NCI-H2171 (cell line): ENCODE data around the gene FBXO2.
"Not testable (repeated sequence)": the region's sequence is repeated elsewhere in the genome, so short reads cannot be mapped to it uniquely, and the experiment has no call there.

Source experiments
- DNase-seq: peaks from one replicate; lab custom pipeline; 2025; lab: John Stamatoyannopoulos, UW

The FBXO2 gene

DNA sequence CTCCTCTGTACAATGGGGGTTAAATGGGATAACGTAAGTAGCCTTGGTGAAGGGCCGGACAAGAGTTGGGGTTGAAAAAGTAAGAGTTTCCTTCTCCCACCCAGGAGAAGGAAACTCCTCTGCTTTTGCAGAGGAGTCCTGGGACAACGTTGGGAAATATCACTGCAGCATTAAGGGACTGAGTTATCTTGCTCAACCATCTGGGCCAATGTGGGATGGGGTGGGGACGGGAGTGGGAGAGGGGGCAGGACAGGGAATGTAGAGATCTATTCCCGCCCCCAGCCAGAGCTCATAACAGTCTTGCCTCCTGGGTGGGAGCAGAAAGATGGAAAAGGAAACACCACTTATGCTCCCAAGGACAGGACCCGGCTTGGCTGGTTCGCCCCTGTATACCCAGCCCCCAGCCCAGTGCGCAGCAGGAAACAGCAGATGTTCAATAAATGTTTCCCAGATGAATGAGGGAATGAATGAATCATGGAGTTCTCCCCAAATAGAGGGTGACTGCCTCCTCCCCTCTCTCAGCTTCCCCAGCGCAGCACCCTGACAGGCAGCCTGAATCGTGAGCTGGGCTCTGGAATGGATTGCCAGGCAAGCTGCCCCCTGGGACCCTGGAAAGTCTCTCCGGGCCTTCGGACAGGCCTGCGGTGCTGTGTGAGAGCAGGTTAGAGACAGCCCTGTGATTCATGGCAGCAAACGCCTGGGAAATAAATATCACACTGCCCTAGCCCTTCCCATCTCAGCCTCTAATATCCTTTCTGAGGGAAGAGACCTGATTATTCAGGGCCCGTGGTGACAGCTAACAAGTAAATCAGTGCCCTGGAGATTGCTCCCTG is 24.8 kb downstream of the FBXO2 start:
- DNase-seq, result peak; percentile 13

DNA sequence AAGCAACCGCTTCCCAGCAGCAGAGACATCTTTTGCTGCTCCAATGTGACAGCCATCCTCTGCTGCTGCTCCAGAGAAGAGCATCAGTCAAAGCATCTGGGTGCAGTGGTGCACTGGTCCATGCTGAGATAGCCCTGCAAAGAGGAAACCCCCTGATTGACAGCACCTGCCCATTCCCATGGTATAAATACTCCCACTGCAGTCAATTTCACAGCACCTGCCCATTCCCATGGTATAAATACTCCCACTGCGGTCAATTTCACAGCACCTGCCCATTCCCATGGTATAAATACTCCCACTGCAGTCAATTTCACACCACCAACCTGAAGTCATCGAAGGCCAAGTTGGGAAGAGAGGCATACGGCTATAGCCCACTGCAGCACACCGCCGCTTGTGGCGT is 25.5 kb downstream of the FBXO2 start:
- DNase-seq, result no peak

DNA sequence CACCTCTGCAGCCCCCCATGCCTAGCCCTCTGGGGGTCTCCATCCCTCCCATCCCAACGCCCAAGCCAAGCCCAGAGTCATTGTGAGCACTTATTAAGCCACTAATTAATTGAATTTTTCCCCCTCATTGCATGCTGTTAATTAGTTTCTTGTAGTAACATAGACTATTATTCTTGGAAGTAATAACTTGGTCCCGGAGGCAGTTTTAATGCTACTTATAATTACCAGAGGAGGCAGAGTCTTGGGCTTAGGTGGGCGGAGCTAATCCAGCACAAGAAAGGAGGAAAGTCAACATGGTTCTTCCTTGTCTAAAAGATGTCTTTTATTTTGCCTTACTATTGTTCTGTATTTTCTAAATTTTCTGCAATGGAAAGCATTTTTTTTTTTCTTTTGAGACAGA is 27.7 kb downstream of the FBXO2 start:
- DNase-seq, result no peak

DNA sequence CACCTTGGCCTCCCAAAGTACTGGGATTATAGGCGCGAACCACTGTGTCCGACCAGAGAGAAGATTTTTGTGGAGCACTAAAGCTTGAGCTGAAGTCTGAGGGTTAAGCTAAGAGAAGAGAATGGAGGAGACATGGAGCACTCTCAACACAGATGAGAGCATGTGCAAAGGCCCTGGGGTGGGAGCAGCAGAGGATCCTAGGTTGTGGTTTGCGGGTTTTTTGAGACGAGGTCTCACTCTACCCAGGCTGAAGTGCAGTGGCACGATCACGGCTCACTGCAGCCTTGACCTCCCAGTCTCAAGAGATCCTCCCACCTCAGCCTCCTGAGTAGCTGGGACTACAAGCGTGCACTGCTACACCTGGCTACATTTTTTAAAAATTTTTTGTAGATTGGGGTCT is 30.5 kb downstream of the FBXO2 start:
- DNase-seq, result no peak

DNA sequence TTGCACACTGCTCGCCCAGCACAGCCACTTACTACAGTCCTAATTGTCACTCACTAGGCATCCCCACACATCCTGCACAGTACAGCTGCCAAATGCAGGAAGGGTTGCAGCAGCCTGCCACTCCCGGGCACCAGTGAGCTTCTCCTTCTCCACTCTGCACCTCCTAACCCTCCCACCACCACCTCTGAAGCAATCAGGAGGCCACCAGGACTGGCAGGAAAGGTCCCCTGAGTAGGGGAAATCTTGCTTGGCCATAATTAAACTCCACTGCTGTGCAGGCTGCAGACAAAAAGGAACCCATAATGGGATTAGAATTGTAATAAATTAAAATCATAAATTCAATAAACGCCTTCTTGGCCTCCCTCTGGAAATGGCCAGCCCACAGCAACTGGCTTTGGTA is 31.8 kb downstream of the FBXO2 start:
- no peak for DNase-seq

DNA sequence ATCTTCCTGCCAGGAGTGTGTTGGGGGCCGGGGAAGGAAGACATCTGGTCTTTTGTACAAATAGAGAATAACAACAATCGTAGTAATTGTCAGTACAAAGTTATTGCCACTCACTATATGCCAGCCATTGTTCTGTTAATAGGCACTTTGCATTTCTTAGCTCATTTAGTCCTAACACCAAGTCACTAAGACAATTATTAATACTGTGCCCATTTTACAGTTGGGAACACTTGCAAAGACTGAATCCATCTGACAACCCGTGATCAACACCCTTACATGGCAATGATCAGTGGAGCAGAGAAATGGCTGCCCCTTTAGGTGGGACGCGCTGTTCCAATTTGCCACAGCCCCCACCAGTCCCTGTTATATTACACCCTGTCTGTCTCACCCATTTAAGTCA is 33.3 kb downstream of the FBXO2 start:
- DNase-seq, result no peak

DNA sequence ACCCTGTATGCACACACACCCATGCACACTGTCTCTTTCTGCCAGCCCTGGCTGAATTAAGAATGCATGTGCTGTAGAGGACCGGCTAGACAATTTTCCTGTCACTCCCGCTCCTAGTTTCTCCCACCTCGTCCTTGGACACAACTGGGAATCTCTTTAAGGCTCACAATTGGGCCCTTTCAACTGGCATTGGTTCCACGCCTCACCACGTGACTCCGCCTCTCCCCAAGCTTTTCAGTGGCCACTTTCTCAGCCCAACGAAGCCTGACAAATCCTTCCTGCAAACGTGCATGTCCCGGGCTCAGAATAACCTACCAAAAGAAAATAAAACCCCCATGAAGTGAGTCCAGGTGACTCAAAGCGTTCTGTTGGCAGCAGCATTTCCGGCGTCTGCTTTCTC is 33.8 kb downstream of the FBXO2 start:
- DNase-seq, result no peak

DNA sequence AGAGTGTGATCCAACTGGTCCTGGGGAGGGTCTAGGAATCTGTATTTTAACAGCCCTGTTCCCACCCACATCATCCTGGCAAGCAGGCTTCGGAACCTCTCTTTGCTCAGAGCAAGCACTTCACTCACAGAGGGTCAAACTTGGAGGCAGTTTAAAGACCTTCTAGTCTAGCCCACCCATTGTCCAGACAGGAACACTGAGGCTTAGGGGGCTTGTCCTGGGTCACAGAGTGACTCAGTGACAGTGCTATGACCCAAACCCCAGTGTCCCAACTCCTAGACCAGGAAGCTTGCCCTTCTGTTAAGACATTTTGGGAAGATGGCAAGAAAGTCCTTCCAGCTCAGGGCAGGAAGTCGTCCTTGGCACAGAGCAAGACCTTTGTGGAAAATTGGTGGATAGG is 36.5 kb downstream of the FBXO2 start:
- no peak for DNase-seq

DNA sequence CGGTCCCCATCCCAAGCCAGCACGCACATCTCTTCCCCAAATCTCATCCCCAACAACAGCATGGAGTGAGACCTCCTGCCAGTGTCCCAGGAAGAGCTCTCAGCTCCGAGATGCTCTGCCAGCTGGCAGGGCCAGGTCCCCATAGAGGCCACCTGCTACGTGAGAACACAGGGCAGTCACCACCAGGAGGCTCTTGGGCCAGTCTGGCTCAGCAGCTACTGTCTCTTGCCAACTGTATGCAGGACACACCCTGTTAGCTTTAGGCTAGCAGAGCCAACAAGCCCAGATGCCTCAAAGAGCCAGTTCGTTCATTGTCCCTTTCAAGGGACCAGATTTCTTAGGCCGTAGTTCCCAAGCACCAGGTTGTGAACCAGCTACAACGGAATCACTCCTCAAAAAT is 36.9 kb downstream of the FBXO2 start:
- no peak for DNase-seq

DNA sequence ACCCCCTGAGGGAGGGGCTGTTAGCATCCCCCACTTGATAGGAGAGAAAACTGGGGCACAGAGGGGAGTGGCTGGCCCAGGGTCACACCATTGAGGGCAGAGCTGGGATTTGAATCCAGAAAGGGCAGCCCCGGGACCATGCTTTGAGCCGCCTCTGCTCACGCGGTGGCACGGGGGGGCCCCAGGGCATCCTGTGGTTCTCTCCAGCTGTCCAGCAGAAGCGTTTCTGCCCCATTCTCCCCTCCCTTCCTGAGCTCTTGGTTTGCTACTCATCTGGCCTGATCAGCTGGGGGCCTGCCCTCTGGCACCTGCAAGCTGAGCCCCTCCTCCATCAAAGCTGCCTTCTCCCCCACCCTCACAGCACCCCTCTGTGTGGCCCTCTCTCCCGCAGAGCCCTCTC is 37.5 kb downstream of the FBXO2 start:
- no peak for DNase-seq

DNA sequence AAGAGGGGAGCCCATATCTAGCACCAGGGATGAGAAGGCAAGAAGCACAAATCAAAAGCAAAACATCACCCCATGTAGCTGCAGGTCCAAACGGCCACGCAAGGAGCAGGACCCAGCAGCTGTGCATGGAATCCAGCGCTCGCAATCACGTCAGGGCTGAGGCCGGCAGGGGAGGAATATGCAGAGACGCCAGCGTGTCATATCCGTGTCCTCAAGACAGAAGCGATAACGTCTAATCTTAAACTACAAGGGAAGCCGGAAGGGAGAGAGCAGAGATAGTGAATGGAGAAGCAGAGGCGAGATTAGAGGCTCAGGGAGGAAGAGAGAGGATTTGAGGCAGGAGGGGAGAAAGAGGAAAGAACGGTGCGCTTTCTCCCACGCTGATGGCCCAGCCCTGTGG is 39.1 kb downstream of the FBXO2 start:
- no peak for DNase-seq

DNA sequence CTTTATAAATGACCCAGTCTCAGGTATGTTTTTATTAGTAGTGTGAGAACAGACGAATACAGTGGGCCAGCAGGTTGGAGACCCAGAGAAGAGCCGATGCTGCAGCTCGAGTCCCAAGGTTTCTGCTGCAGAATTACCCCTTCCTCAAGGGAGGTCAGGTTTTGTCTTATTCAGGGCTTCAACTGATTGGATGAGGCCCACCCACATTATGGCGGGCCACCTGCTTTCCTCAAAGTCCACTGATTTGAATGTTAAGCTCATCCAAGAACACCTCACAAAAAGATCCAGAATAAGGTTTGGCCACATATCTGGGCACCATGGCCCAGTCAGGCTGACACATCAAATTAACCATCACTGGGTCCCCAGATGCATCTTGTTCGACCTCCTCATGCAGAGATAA is 40.9 kb downstream of the FBXO2 start:
- DNase-seq, result no peak

DNA sequence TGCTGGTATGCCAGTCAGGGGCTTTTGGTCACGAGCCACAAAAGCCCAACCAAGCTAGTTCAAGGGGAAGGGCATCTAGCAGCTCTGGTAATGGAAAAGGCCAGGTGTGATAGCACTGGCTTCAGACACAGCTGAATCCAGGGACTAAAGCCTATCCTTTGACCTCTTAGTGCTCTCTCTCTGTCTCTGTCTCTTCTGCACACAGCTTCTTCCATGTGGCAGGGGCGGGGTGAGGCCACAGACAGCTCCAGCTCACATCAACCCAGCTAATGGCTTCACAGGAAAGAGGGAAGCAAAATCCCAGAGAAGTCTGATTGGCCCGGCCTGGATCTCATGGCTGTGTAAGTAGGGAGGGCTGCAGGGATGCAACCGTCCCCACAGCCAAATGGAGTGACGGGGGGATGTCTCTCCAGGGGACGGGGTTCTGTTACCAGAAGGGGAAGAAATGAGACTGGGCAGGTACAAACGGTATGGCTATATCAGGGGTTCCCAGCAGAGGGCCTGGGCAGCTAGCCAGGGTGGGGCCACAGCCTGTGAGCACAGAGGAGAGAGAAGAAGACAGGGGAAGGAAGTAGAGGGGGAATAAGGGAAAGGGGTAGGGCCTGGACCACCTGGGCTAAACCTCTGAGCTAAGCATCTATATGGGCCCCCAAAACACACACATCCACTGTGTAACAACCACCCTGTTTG is 42.4 kb downstream of the FBXO2 start:
- DNase-seq, result no peak

DNA sequence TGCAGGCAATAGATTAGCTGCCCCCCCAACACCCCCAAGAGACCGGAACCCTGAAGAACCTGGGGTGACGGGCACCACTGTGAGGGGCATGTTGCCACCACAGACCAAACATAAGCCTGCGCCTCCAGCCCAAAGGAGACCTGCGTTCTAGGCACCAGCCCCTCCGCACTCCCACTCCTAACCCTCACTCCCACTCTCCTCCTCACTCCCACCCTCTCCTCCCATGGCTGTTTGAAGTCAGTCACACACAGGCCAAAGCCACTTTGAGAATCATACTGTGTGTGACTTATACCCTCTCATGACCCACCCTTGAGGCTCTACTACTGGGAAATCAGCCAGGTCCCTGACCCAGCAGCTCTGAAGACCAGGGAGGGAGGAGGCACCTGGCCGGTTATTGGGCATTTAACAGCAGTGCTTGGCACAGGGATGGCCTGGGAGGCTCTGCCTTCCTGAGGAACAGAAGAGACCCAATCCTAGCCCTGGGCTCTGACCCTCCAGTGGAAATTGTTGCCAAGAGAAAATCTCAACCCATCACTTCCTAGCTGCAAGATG is 43.5 kb downstream of the FBXO2 start:
- DNase-seq, result no peak

DNA sequence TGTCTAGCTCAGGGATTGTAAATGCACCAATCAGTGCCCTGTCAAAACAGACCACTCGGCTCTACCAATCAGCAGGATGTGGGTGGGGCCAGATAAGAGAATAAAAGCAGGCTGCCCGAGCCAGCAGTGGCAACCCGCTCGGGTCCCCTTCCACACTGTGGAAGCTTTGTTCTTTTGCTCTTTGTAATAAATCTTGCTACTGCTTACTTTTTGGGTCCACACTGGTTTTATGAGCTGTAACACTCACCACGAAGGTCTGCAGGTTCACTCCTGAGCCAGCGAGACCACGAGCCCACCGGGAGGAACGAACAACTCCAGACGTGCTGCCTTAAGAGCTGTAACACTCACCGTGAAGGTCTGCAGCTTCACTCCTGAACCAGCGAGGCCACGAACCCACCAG is 44.9 kb downstream of the FBXO2 start:
- not testable (repeated sequence) for DNase-seq

DNA sequence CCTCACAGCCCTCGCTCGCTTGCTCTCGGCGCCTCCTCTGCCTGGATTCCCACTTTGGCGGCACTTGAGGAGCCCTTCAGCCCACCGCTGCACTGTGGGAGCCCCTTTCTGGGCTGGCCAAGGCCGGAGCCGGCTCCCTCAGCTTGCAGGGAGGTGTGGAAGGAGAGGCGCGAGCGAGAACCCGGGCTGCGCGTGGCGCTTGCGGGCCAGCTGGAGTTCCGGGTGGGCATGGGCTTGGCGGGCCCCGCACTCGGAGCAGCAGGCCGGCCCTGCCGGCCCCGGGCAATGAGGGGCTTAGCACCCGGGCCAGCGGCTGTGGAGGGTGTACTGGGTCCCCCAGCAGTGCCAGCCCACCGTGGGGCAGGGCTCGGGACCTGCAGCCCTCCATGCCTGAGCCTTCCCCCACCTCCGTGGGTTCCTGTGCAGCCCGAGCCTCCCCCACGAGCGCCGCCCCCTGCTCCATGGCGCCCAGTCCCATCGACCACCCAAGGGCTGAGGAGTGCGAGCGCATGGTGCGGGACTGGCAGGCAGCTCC is 45.6 kb downstream of the FBXO2 start:
- not testable (repeated sequence) for DNase-seq

DNA sequence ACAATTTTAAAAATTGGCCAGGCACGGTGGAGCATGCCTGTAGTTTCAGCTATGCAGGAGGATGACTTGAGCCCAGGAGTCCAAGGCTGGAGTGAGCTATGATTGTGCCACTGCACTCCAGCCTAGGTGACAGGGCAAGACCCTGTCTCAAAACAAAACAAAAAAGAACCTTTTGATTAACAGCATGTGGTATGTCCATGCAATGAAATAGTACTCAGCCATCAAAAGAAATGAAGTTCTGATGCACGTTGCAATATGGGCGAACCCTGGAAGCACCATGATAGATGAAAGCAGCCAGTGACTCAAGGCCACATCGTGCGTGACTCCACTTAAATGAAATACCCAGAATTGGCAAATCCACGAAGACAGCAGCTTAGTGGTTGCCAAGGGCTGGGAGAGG is 47.5 kb downstream of the FBXO2 start:
- no peak for DNase-seq

DNA sequence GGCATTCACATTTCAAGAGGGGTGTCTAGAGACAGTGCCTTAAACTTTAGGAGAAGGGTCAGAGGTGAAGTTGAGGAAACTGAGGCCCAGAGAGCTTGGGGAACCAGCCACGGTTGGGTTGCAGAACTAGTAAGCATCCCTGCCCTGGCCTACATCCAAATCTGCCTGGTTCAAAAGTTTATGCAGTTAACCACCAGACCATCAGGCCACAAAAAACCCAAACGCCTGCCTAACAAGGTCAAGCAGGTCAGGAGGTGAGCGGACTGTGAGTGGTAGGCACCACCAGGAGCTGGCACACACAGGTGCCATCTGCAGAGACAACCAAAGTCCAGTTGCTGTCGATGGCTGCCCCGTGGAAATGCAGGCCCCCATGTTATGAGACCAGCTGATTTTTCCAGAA is 51.2 kb downstream of the FBXO2 start:
- no peak for DNase-seq

DNA sequence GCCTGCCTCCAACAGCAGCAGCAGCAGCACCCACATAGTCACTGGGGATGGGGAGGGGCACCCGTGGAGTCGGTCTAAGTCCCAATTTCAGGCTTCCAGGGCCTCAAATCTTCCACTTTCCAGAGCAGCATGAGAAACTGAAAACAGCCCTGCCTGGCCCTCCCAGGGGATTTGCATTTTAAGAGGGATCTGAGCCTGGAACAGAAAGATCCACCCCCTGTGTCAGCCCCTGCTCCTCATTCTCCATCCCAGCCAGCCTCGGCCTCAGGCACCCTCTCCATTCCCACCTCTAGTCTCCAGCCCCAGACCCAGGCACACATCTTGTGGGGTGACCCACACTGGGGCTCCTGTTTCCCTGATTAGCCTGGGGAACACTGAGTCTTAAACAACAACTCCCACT is 51.8 kb downstream of the FBXO2 start:
- no peak for DNase-seq

DNA sequence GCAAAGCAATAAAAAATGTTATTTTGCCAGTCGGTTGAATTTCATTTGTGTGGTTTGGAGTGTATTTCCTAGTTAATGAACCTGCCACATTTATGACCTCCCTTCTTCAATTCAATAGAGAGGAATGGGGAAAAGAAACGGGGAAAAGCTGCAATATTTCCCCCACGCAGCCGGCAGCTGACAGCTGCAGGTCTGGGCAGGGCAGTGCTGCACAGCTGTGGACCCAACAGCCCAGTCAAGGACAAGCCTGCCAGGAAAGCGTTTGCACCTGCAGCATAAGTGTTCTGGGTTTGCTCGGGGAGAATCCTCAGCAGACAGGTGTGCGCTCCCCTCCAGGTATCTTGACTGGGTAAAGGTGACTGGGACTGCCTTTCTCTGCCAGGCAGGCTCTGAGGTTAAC is 53.4 kb downstream of the FBXO2 start:
- no peak for DNase-seq

DNA sequence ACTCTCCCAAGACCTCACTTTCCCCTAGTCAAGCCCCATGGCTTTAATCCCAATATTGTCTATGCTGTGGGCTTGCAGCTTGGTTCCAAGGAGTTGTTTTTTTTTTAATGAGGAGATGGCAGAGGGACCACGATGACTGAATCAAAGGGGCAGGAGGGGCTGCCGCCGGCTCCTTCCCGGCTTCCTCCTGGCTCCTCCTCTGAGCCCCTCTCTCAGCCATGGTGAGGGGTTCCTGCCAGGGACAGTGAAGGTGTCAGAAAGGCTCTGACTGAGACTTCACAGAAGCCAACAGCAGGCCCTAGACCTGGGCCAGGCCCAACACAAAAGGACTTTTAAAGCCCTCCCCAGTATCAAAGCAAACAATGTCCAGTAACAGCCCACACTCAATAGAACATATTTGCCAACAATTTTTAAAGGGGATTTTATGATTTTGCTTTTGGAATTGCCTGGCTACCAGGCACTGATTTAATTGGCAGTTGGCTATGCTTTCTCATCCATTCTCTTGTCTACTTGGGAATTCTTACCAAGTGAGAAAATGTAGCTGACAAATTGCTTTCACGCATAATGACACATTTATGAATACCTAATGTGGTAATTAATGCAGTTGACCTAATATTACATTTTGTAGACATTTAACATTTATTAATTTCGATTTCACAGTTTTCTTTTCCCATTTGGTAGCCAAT is 54.2 kb downstream of the FBXO2 start:
- no peak for DNase-seq

DNA sequence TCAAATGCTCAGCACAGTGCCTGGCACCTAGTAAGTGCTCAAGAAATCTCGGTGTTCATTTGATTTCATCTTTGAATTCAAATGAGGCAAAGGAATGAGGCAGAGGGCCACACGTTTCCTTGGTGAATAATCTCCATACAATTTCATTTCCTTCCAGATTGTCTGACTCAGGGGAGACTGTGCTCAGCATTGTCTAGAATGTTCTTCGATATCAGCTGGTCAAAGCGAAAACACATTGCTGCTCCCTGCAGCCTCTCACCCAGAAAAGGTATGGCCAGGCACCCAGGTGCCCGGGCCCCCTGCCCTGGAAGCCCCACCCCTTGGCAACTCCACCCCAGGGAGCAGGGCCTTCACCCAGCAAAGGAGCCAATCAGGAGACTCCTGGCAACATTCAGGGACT is 55.8 kb downstream of the FBXO2 start:
- no peak for DNase-seq
